CD4-positive, alpha-beta T cell (primary cell): ENCODE results near the gene KIAA0825. TPM values are rescaled to one million over a fixed set of nuclear protein-coding genes. Genes with fewer than 3 reads are reported as not detected.

Source experiments
- ATAC-seq: fragments of 200-7000 bp; cut with Tn5 transposase; one replicate; pipeline ENCODE4 v1.10.0; 2022; ENCODE audit warnings: mild to moderate bottlenecking; ENCODE audit not compliant: poor library complexity
- CTCF ChIA-PET: fragments of 350-600 bp; sonication (Branson Sonifier 250); formaldehyde crosslinking; loops from one replicate; lab custom pipeline; 2021; ENCODE audit warnings: antibody characterized with exemption, inconsistent platforms; lab: Charles Lee
- POLR2A ChIA-PET: fragments of 350-600 bp; sonication (Branson Sonifier 250); formaldehyde crosslinking; loops from one replicate; lab custom pipeline; 2021; ENCODE audit warnings: antibody characterized with exemption, inconsistent platforms; lab: Charles Lee
- DNase-seq, 14 experiments: peaks; one replicate each; pipeline ENCODE4 v3.0.0-alpha.2; 2013 to 2020; ENCODE audit warnings: mixed read lengths in 2 of 14
- H3K27ac ChIP-seq, 2 donors: one replicate each; pipeline versions ENCODE4 v1.5.1 to v1.7.0; 2013; ENCODE audit warnings: low read length in 2 of 2, low read depth in 1 of 2, mild to moderate bottlenecking in 1 of 2
- H3K27me3 ChIP-seq, 2 experiments: 1 replicate in 1 of 2; 2 replicates in 1 of 2; pipeline versions ENCODE4 v1.6.1 to v1.7.0; 2013; ENCODE audit warnings: low read length in 2 of 2, control low read depth in 1 of 2, mild to moderate bottlenecking in 1 of 2, moderate library complexity in 1 of 2; ENCODE audit not compliant: insufficient read depth in 2 of 2, control insufficient read depth in 1 of 2
- H3K36me3 ChIP-seq: one replicate; pipeline ENCODE4 v1.6.1; 2013; ENCODE audit warnings: low read length, control low read depth; ENCODE audit not compliant: insufficient read depth
- H3K4me1 ChIP-seq: one replicate; pipeline ENCODE4 v1.6.1; 2013; ENCODE audit warnings: low read length, control low read depth; ENCODE audit not compliant: insufficient read depth
- H3K4me3 ChIP-seq: one replicate; pipeline ENCODE4 v1.5.1; 2013; ENCODE audit warnings: mild to moderate bottlenecking, low read length, moderate library complexity
- H3K9me3 ChIP-seq, 2 experiments: 1 replicate in 1 of 2; 2 replicates in 1 of 2; pipeline versions ENCODE4 v1.6.1 to v1.7.0; 2013; ENCODE audit warnings: low read length in 2 of 2, mild to moderate bottlenecking in 2 of 2, control low read depth in 1 of 2, moderate library complexity in 1 of 2; ENCODE audit not compliant: control insufficient read depth in 1 of 2, insufficient read depth in 1 of 2
- H3K27ac Mint-ChIP-seq: one replicate; pipeline ENCODE4 v1.8.0; 2020; ENCODE audit warnings: mixed read lengths
- H3K27me3 Mint-ChIP-seq: one replicate; pipeline ENCODE4 v1.8.0; 2021; ENCODE audit warnings: mixed read lengths
- H3K36me3 Mint-ChIP-seq: one replicate; pipeline ENCODE4 v1.8.0; 2021; ENCODE audit warnings: low read depth, mixed read lengths
- H3K4me1 Mint-ChIP-seq: one replicate; pipeline ENCODE4 v1.8.0; 2021; ENCODE audit warnings: low read depth, mixed read lengths
- H3K4me3 Mint-ChIP-seq: one replicate; pipeline ENCODE4 v1.8.0; 2020; ENCODE audit warnings: mild to moderate bottlenecking, mixed read lengths
- H3K9me3 Mint-ChIP-seq: one replicate; pipeline ENCODE4 v1.8.0; 2020; ENCODE audit warnings: mixed read lengths
- intact Hi-C, 2 experiments: fragments of 100-400 bp; cut with DNase I in 1 of 2; cut with micrococcal nuclease in 1 of 2; formaldehyde crosslinking; loops; one replicate each; pipeline versions ENCODE4 v1.15.1 to v1.9.0; 2023 to 2025; cut with DNase I, micrococcal nuclease
- total RNA-seq, 174 experiments: library from RNA in 2 of 174; stranded (reverse) in 2 of 174; gene quantifications; one replicate each; pipeline ENCODE4 v1.2.3 and lab custom pipeline; 2021 to 2026
- TF ChIP-seq, protein P1 (sequence below): fragments of 200-600 bp; IDR thresholded peaks from one replicate; pipeline ENCODE4 v1.8.0; 2022; ENCODE audit warnings: antibody characterized with exemption, mild to moderate bottlenecking

The KIAA0825 gene
- total RNA-seq, 2 experiments from 2014 or later: 1.5 to 1.6 TPM

DNA sequence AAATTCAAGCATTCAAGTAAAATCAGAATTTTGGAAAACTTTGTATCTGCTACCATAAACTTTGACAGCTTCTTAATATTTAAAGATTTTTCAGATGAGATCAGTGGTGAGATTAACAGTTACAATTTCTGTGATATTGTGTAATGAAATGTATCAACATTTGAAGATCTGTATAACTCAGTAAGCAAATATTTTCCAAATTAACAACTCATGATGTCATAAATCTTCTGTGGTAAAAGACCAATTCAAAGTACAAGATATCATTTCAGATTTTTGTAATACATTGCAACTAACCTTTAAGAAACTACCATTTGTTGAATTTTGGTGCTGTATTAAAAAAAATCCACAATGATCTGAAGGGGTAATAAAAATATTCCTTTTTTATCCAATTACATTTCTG, 352.2 kb downstream of the KIAA0825 start:
- Mint-ChIP-seq H3K27me3 (no peaks in the 10 kb centered on the region), H3K4me3 (no peak overlapping the region), H3K27ac (no peak overlapping the region), H3K9me3 (peaks cover 2% of the 10 kb centered on the region), H3K4me1 (no peaks in the 10 kb centered on the region), H3K36me3 (no peaks in the 10 kb centered on the region)
- ChIA-PET POLR2A (no interaction called here), CTCF (no interaction called here)
- no peaks in the 10 kb centered on the region for H3K27me3 ChIP-seq
- H3K4me3 ChIP-seq: no peak overlapping the region
- no peak overlapping the region for H3K27ac ChIP-seq
- DNase-seq (no peak), ATAC-seq (no peak)
- no peaks in the 10 kb centered on the region for H3K4me1 ChIP-seq
- H3K9me3 ChIP-seq: no peaks in the 10 kb centered on the region
- intact Hi-C loops: no loop called here
- TF ChIP-seq, protein P1, sequence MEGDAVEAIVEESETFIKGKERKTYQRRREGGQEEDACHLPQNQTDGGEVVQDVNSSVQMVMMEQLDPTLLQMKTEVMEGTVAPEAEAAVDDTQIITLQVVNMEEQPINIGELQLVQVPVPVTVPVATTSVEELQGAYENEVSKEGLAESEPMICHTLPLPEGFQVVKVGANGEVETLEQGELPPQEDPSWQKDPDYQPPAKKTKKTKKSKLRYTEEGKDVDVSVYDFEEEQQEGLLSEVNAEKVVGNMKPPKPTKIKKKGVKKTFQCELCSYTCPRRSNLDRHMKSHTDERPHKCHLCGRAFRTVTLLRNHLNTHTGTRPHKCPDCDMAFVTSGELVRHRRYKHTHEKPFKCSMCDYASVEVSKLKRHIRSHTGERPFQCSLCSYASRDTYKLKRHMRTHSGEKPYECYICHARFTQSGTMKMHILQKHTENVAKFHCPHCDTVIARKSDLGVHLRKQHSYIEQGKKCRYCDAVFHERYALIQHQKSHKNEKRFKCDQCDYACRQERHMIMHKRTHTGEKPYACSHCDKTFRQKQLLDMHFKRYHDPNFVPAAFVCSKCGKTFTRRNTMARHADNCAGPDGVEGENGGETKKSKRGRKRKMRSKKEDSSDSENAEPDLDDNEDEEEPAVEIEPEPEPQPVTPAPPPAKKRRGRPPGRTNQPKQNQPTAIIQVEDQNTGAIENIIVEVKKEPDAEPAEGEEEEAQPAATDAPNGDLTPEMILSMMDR: no peak
- H3K36me3 ChIP-seq: no peaks in the 10 kb centered on the region

DNA sequence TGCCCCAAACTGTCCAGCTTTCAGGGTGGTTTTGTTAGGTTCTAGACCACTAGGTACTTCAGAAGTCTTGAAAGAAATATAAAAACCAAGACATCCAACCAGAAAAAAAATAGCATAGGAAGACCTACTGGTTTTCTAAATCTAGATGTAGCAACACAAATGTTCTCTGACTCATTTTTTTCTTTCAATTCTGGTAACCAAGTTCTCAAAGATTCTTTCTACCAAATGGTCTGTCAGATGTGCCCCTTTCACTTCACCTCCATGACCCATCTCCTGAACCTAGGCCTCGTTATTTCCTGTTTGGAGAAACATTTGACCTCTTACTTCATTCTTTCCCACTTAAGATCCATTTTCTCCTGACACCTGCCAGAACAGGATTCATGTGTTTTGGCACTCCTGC, 355.3 kb downstream of the KIAA0825 start:
- no peak overlapping the region for H3K4me3 ChIP-seq
- DNase-seq: no peak
- intact Hi-C loops: no loop called here
- no peaks in the 10 kb centered on the region for H3K9me3 Mint-ChIP-seq
- no peak overlapping the region for H3K27ac Mint-ChIP-seq
- TF ChIP-seq, protein P1: no peak
- H3K36me3 ChIP-seq: no peaks in the 10 kb centered on the region
- H3K4me3 Mint-ChIP-seq: no peak overlapping the region
- H3K9me3 ChIP-seq: no peaks in the 10 kb centered on the region
- no peaks in the 10 kb centered on the region for H3K27me3 Mint-ChIP-seq
- H3K36me3 Mint-ChIP-seq: no peaks in the 10 kb centered on the region
- ChIA-PET CTCF (no interaction called here), POLR2A (no interaction called here)
- no peak overlapping the region for H3K27ac ChIP-seq
- ATAC-seq: no peak
- H3K27me3 ChIP-seq: no peaks in the 10 kb centered on the region
- H3K4me1 Mint-ChIP-seq: no peaks in the 10 kb centered on the region
- no peaks in the 10 kb centered on the region for H3K4me1 ChIP-seq

DNA sequence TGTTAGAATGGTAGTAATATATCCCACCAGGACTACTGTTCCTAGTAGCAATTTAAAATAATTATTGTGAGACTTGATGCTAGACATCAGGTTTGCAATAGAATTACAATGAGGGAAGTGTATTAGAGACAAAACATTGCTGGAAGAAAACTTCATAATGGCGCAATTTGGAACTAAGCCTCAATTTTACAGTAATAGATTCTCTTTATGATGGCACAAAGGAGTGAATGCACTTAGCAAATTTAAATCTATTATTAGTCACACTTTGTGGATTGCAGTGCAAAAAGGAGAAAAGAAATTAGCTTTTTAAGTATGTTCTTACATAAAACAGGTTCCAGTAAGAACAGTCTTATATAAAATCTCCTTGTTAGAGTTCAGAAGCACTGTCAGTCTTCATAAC, 358.3 kb downstream of the KIAA0825 start:
- no peaks in the 10 kb centered on the region for H3K36me3 Mint-ChIP-seq
- Histone ChIP-seq H3K36me3 (no peaks in the 10 kb centered on the region), H3K4me1 (no peaks in the 10 kb centered on the region), H3K27ac (no peak overlapping the region), H3K4me3 (no peak overlapping the region), H3K9me3 (no peaks in the 10 kb centered on the region), H3K27me3 (no peaks in the 10 kb centered on the region)
- no peak for DNase-seq
- intact Hi-C loops: no loop called here
- no peaks in the 10 kb centered on the region for H3K4me1 Mint-ChIP-seq
- H3K4me3 Mint-ChIP-seq: no peak overlapping the region
- CTCF ChIA-PET: no interaction called here
- ATAC-seq: no peak
- H3K9me3 Mint-ChIP-seq: no peaks in the 10 kb centered on the region
- no peak overlapping the region for H3K27ac Mint-ChIP-seq
- TF ChIP-seq, protein P1: no peak
- no peaks in the 10 kb centered on the region for H3K27me3 Mint-ChIP-seq
- POLR2A ChIA-PET: no interaction called here
